BJ (cell line): ENCODE results near the gene NR2F1. TPM values are rescaled to one million over a fixed set of nuclear protein-coding genes. Genes with fewer than 3 reads are reported as not detected.

Source experiments
- CTCF ChIA-PET: fragments of 350-600 bp; formaldehyde crosslinking; extraction: SDS; loops from one replicate; lab custom pipeline; 2021; ENCODE audit warnings: antibody characterized with exemption, inconsistent platforms; lab: Yijun Ruan, JAX
- POLR2A ChIA-PET: fragments of 300-600 bp; sonication (Branson Sonifier 250); formaldehyde crosslinking; extraction: SDS; loops from one replicate; lab custom pipeline; 2021; ENCODE audit warnings: antibody characterized with exemption; lab: Charles Lee
- DNase-seq: peaks from one replicate; pipeline ENCODE4 v3.0.0-alpha.2; 2011; ENCODE audit warnings: low read depth
- H3K27me3 ChIP-seq: 2 replicates; pipeline ENCODE4 v1.6.0; 2011; ENCODE audit warnings: low read length; ENCODE audit not compliant: control insufficient read depth, insufficient read depth
- H3K36me3 ChIP-seq: 2 replicates; pipeline ENCODE4 v1.5.1; 2011; ENCODE audit warnings: low read length; ENCODE audit not compliant: control insufficient read depth, insufficient read depth
- H3K4me3 ChIP-seq: 2 replicates; pipeline ENCODE4 v1.5.1; 2011; ENCODE audit warnings: low read depth, mild to moderate bottlenecking, control low read depth, low read length
- CTCF ChIP-seq: IDR thresholded peaks from 2 replicates; pipeline ENCODE4 v1.5.1; 2011; ENCODE audit warnings: low read depth, mild to moderate bottlenecking, control low read depth, inconsistent platforms, low read length, moderate library complexity; ENCODE audit not compliant: insufficient read depth
- polyA plus RNA-seq: library from polyadenylated mRNA; depleted of rRNA; stranded (reverse); fragments of >200 nt; gene quantifications from 2 replicates; pipeline ENCODE4 v1.2.3, GENCODE V29; 2011

Gene NR2F1
- polyA plus RNA-seq, 1 experiment, result 39.4 TPM

GRCh38 chr5:93598091-93599000 is 15.3 kb downstream of the NR2F1 start:
- no peak for DNase-seq
- Histone ChIP-seq H3K36me3 (peaks cover 15% of the 10 kb centered on the region), H3K27me3 (no peaks in the 10 kb centered on the region), H3K4me3 (no peak overlapping the region)
- no peak for TF ChIP-seq CTCF
- ChIA-PET POLR2A (no interaction called here), CTCF (no interaction called here)

- TF ChIP-seq CTCF, result no peak
- no peak for DNase-seq
- Histone ChIP-seq H3K36me3 (peaks cover 10% of the 10 kb centered on the region), H3K27me3 (no peaks in the 10 kb centered on the region), H3K4me3 (no peak overlapping the region)
- ChIA-PET POLR2A (no interaction called here), CTCF (no interaction called here)
Observed at GRCh38 chr5:93599001-93599379, 16.0 kb downstream of the NR2F1 start.

GRCh38 chr5:93599399-93600120 is 16.5 kb downstream of the NR2F1 start:
- CTCF ChIA-PET, result interaction anchor here (0.9 to 1.0 kb wide), 2 partner anchors 14 to 202 kb away, joined by 3 to 4 read pairs; no protein-coding TSS in a partner anchor
- Histone ChIP-seq H3K36me3 (peaks cover 10% of the 10 kb centered on the region), H3K4me3 (no peak overlapping the region), H3K27me3 (no peaks in the 10 kb centered on the region)
- no peak for DNase-seq
- no peak for TF ChIP-seq CTCF
- POLR2A ChIA-PET, result no interaction called here

- TF ChIP-seq CTCF, result no peak
- Histone ChIP-seq H3K27me3 (peaks cover 2% of the 10 kb centered on the region), H3K36me3 (peaks cover 2% of the 10 kb centered on the region), H3K4me3 (no peak overlapping the region)
- ChIA-PET CTCF (interaction anchor here (0.9 to 1.1 kb wide), 3 partner anchors 15 to 1958 kb away, joined by 3 to 4 read pairs (median 3); no protein-coding TSS in a partner anchor), POLR2A (no interaction called here)
- no peak for DNase-seq
Observed at GRCh38 chr5:93600409-93601070, 17.5 kb downstream of the NR2F1 start.
